Gastroesophageal sphincter (tissue), 4 donors: ENCODE data around the gene ZNF264. TPM values are rescaled to one million over a fixed set of nuclear protein-coding genes. Genes with fewer than 3 reads are reported as not detected.

ENCODE experiments used
- ATAC-seq: fragments of 150-250 bp; one replicate; pipeline ENCODE4 v1.9.1; 2016; ENCODE audit warnings: mild to moderate bottlenecking, moderate library complexity
- H3K27ac ChIP-seq, 4 donors: fragments of 200-600 bp; sonication (generic) in 3 of 4; 1 replicate in 3 of 4; 2 replicates in 1 of 4; pipeline ENCODE4 v1.5.1; 2016 to 2019
- H3K27me3 ChIP-seq: fragments of 200-600 bp; sonication (generic); one replicate; pipeline ENCODE4 v1.5.1; 2019
- H3K36me3 ChIP-seq, 2 donors: fragments of 200-600 bp; sonication (generic); one replicate each; pipeline ENCODE4 v1.5.1; 2019; ENCODE audit warnings: control low read depth in 1 of 2
- H3K4me1 ChIP-seq, 3 donors: fragments of 200-600 bp; sonication (generic); 1 replicate in 2 of 3; 2 replicates in 1 of 3; pipeline ENCODE4 v1.5.1; 2016 to 2019; ENCODE audit warnings: control low read depth in 2 of 3
- H3K4me3 ChIP-seq, 2 donors: fragments of 200-600 bp; sonication (generic); one replicate each; pipeline ENCODE4 v1.5.1; 2019; ENCODE audit warnings: mild to moderate bottlenecking in 1 of 2, moderate library complexity in 1 of 2
- H3K9me3 ChIP-seq, 3 donors: fragments of 200-600 bp; sonication (generic); one replicate each; pipeline ENCODE4 v1.5.1; 2017 to 2019; ENCODE audit warnings: control low read depth in 2 of 3
- CTCF ChIP-seq, 4 experiments: fragments of 200-600 bp in 2 of 4; fragments of 450-650 bp in 2 of 4; sonication (generic) in 1 of 4; IDR thresholded peaks; one replicate each; pipeline ENCODE4 v1.5.1; 2017 to 2019; ENCODE audit warnings: antibody characterized with exemption in 4 of 4, mild to moderate bottlenecking in 2 of 4, moderate library complexity in 2 of 4
- EP300 ChIP-seq: sonication (generic); formaldehyde crosslinking; IDR thresholded peaks from one replicate; pipeline ENCODE4 v1.6.1; 2017; ENCODE audit warnings: antibody characterized with exemption, mild to moderate bottlenecking
- POLR2A ChIP-seq, 2 donors: fragments of 450-650 bp; IDR thresholded peaks; one replicate each; pipeline ENCODE4 v1.6.1; 2017; ENCODE audit warnings: antibody characterized with exemption in 2 of 2, mild to moderate bottlenecking in 2 of 2, moderate library complexity in 1 of 2
- POLR2AphosphoS5 ChIP-seq: sonication (generic); formaldehyde crosslinking; IDR thresholded peaks from one replicate; pipeline ENCODE4 v1.6.1; 2017; ENCODE audit warnings: antibody characterized with exemption
- WGBS, 2 donors: methylation state at CpG; one replicate each; pipeline ENCODE4 v1.1.5; 2018; ENCODE audit warnings: low coverage in 1 of 2; 5-methylcytosine and 5-hydroxymethylcytosine counted together
- small RNA-seq, 4 donors: library from RNA; depleted of rRNA; stranded (forward); fragments of <200 nt; gene quantifications; one replicate each; pipeline ENCODE3, GENCODE V24; 2016
- total RNA-seq, 4 donors: library from RNA; depleted of rRNA; stranded (reverse); fragments of >200 nt; gene quantifications; one replicate each; pipeline ENCODE4 v1.1.0, GENCODE V29; 2016

Gene ZNF264
- total RNA-seq, 4 donors from 2014 or later, result 37.2 to 61.3 (median 41.5) TPM

GRCh38 chr19:57269515-57270250 is 78.4 kb downstream of the ZNF264 start:
- no peak overlapping the region for H3K4me3 ChIP-seq
- no peaks in the 10 kb centered on the region for H3K9me3 ChIP-seq
- WGBS, 2 donors, result 81 to 89% methylated on average over 3 to 4 of the region's 4 CpGs
- H3K27me3 ChIP-seq, result no peaks in the 10 kb centered on the region
- peaks cover 0 to 31% of the 10 kb centered on the region in 2 donors for H3K36me3 ChIP-seq
- ATAC-seq, result no peak
- H3K27ac ChIP-seq, result no peak overlapping the region
- no peaks in the 10 kb centered on the region for H3K4me1 ChIP-seq
- TF ChIP-seq POLR2A (IDR thresholded peaks at IDR 0.05) (no peak), CTCF (IDR thresholded peaks at IDR 0.05) (no peak), POLR2AphosphoS5 (no peak)

GRCh38 chr19:57271280-57271679 is 80.0 kb downstream of the ZNF264 start:
- 90% methylated on average over 5 to 6 of the region's 8 CpGs for WGBS, 2 donors
- Histone ChIP-seq H3K27me3 (no peaks in the 10 kb centered on the region), H3K4me3 (no peak overlapping the region), H3K4me1 (no peaks in the 10 kb centered on the region), H3K27ac (no peak overlapping the region), H3K9me3 (no peaks in the 10 kb centered on the region), H3K36me3 (peaks cover 0 to 40% of the 10 kb centered on the region in 2 donors)
- ATAC-seq, result no peak
- no peak for TF ChIP-seq CTCF (IDR thresholded peaks at IDR 0.05)
- TF ChIP-seq POLR2A (IDR thresholded peaks at IDR 0.05), result no peak
- TF ChIP-seq POLR2AphosphoS5, result no peak
- TF ChIP-seq EP300, result no peak

Small RNAs within 50 kb of the gene (small RNA-seq; reads per million reads assigned to genes)
- 0 reads per million in 4 donors for gene AC025588.3

Other genes starting within 250 kb of the ZNF264 start
- gene USP29, start 71.5 kb upstream of the ZNF264 start, total RNA-seq, result not detected
- gene ZIM3, start 46.3 kb upstream of the ZNF264 start, total RNA-seq, result not detected
- gene DUXA, start 24.0 kb upstream of the ZNF264 start, total RNA-seq, result not detected
- 1 to 10 TPM in 2 of 4 donors, under 1 TPM in 1, not detected in 1; 0.57 to 3.6 (median 1.1) TPM for gene AURKC, start 39.5 kb downstream of the ZNF264 start, total RNA-seq
- 10 to 100 TPM; 17.4 to 27.8 (median 19.9) TPM for gene ZNF805, start 49.1 kb downstream of the ZNF264 start, total RNA-seq
- 10 to 100 TPM; 40.4 to 76.3 (median 65.3) TPM for gene ZNF460, start 89.0 kb downstream of the ZNF264 start, total RNA-seq
- 10 to 100 TPM in 1 of 4 donors, 1 to 10 TPM in 3; 9.3 to 11.7 (median 9.7) TPM for gene ZNF543, start 129.0 kb downstream of the ZNF264 start, total RNA-seq
- gene ZNF304, start 159.8 kb downstream of the ZNF264 start, total RNA-seq, result 10 to 100 TPM in 3 of 4 donors, 1 to 10 TPM in 1; 9.2 to 12.2 (median 10.9) TPM
- gene TRAPPC2B, start 172.1 kb downstream of the ZNF264 start, total RNA-seq, result 10 to 100 TPM in 3 of 4 donors, 1 to 10 TPM in 1; 9.0 to 17.0 (median 13.2) TPM
- 1 to 10 TPM; 1.0 to 4.8 (median 2.0) TPM for gene ZNF547, start 172.1 kb downstream of the ZNF264 start, total RNA-seq
- gene ZNF548, start 198.4 kb downstream of the ZNF264 start, total RNA-seq, result 10 to 100 TPM; 17.9 to 36.8 (median 21.8) TPM
- 10 to 100 TPM in 3 of 4 donors, 1 to 10 TPM in 1; 9.1 to 21.0 (median 11.9) TPM for gene ZNF17, start 219.7 kb downstream of the ZNF264 start, total RNA-seq
- gene ZNF749, start 243.8 kb downstream of the ZNF264 start, total RNA-seq, result 10 to 100 TPM in 1 of 4 donors, 1 to 10 TPM in 3; 4.8 to 10.6 (median 6.8) TPM